GM12892 (cell line): ENCODE results near the gene RAMP3.

Experiments used
- POLR2A ChIP-seq: IDR thresholded peaks from 2 replicates; pipeline ENCODE4 v1.6.1; 2011; ENCODE audit warnings: low read depth, low read length, control low read depth
- POLR2AphosphoS5 ChIP-seq: IDR thresholded peaks from 2 replicates; pipeline ENCODE4 v1.6.1; 2011; ENCODE audit warnings: low read depth, low read length, control low read depth
- TAF1 ChIP-seq: IDR thresholded peaks from 2 replicates; pipeline ENCODE4 v1.6.1; 2011; ENCODE audit warnings: low read depth, mild to moderate bottlenecking, control low read depth, low read length, borderline replicate concordance

- no peak for TF ChIP-seq POLR2AphosphoS5
- no peak for TF ChIP-seq TAF1
- TF ChIP-seq POLR2A, result no peak
These were observed at the start of gene RAMP3 for GRCh38 chr7:45157653-45158401.
